ENCODE data around the gene UCKL1. TPM values are rescaled to one million over a fixed set of nuclear protein-coding genes. Genes with fewer than 3 reads are reported as not detected.

The UCKL1 gene
- total RNA-seq, 2 experiments from 2014 or later = 25.6 to 42.6 TPM

GRCh38 chr20:63979229-63979556 is 23.0 kb upstream of the UCKL1 start:
- Histone ChIP-seq H3K36me3 (ENCODE audit: insufficient read depth, low read length) (peaks cover 22% of the 10 kb centered on the region), H3K9me3 (ENCODE audit: low read length) (no peaks in the 10 kb centered on the region), H3K4me2 (ENCODE audit: low read length) (peak overlapping the region; percentile 96), H3K4me3 (ENCODE audit: low read depth, low read length, poor library complexity, severe bottlenecking) (peak overlapping the region; percentile 82), H2AFZ (ENCODE audit: low read length) (peak overlapping the region; percentile 50; the same call in 1 of the 2 replicates), H4K20me1 (ENCODE audit: insufficient read depth, low read length) (no peaks in the 10 kb centered on the region), H3K79me2 (ENCODE audit: insufficient read depth, low read depth, low read length) (peaks cover 14% of the 10 kb centered on the region), H3K27ac (ENCODE audit: low read depth, low read length, poor library complexity, severe bottlenecking) (peak overlapping the region; percentile 89), H3K9me2 (ENCODE audit: insufficient read depth, low read length) (no peaks in the 10 kb centered on the region), H3K4me1 (ENCODE audit: insufficient read depth, low read length, poor library complexity, severe bottlenecking) (peaks cover 35% of the 10 kb centered on the region)
- no peak for DNase-seq (ENCODE audit: low spot score)
- intact Hi-C loops (cut with micrococcal nuclease; ENCODE audit: unreplicated experiment) = loop anchor here (10.0 kb wide), 1 partner anchor 354 kb away; the partner anchor contains the start of gene GMEB2
- ChIA-PET CTCF (ENCODE audit: unreplicated experiment) (no interaction called here), POLR2A (no interaction called here)
- no TSS peak for BruUV-seq (replicated peaks)
- no peak for TF ChIP-seq EZH2phosphoT487 (IDR thresholded peaks at IDR 0.05; ENCODE audit: borderline replicate concordance, low read depth, low read length)
- no peak for TF ChIP-seq CTCF (conservative IDR thresholded peaks at IDR 0.05; ENCODE audit: low read length)

- H3K79me2 ChIP-seq (ENCODE audit: insufficient read depth, low read depth, low read length) = peaks cover 14% of the 10 kb centered on the region
- peak overlapping the region; percentile 89 for H3K27ac ChIP-seq (ENCODE audit: low read depth, low read length, poor library complexity, severe bottlenecking)
- no TSS peak for BruUV-seq (replicated peaks)
- peak overlapping the region; percentile 50 for H2AFZ ChIP-seq (ENCODE audit: low read length)
- peak overlapping the region; percentile 82 for H3K4me3 ChIP-seq (ENCODE audit: low read depth, low read length, poor library complexity, severe bottlenecking)
- ChIA-PET CTCF (ENCODE audit: unreplicated experiment) (no interaction called here), POLR2A (no interaction called here)
- H3K4me1 ChIP-seq (ENCODE audit: insufficient read depth, low read length, poor library complexity, severe bottlenecking) = peaks cover 37% of the 10 kb centered on the region
- H3K9me2 ChIP-seq (ENCODE audit: insufficient read depth, low read length) = no peaks in the 10 kb centered on the region
- peaks cover 15% of the 10 kb centered on the region for H3K36me3 ChIP-seq (ENCODE audit: insufficient read depth, low read length)
- no peaks in the 10 kb centered on the region for H4K20me1 ChIP-seq (ENCODE audit: insufficient read depth, low read length)
- intact Hi-C loops (cut with micrococcal nuclease; ENCODE audit: unreplicated experiment) = loop anchor here (10.0 kb wide), 1 partner anchor 354 kb away; the partner anchor contains the start of gene GMEB2
- no peak for TF ChIP-seq EZH2phosphoT487 (IDR thresholded peaks at IDR 0.05; ENCODE audit: borderline replicate concordance, low read depth, low read length)
- no peak for TF ChIP-seq CTCF (conservative IDR thresholded peaks at IDR 0.05; ENCODE audit: low read length)
- no peaks in the 10 kb centered on the region for H3K9me3 ChIP-seq (ENCODE audit: low read length)
- DNase-seq (ENCODE audit: low spot score) = peak; percentile 84
- H3K4me2 ChIP-seq (ENCODE audit: low read length) = peak overlapping the region; percentile 96
Observed at GRCh38 chr20:63978319-63979228, 22.4 kb upstream of the UCKL1 start.

Data from OCI-LY7 (cell line).